Inflammatory macrophage treated with lipopolysaccharide for 4 hours (primary cell): ENCODE data around the gene ATP23.

ENCODE experiments used
- DNase-seq: peaks from one replicate; pipeline ENCODE4 v3.0.0-alpha.2; 2020

Gene ATP23, protein sequence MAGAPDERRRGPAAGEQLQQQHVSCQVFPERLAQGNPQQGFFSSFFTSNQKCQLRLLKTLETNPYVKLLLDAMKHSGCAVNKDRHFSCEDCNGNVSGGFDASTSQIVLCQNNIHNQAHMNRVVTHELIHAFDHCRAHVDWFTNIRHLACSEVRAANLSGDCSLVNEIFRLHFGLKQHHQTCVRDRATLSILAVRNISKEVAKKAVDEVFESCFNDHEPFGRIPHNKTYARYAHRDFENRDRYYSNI

DNA sequence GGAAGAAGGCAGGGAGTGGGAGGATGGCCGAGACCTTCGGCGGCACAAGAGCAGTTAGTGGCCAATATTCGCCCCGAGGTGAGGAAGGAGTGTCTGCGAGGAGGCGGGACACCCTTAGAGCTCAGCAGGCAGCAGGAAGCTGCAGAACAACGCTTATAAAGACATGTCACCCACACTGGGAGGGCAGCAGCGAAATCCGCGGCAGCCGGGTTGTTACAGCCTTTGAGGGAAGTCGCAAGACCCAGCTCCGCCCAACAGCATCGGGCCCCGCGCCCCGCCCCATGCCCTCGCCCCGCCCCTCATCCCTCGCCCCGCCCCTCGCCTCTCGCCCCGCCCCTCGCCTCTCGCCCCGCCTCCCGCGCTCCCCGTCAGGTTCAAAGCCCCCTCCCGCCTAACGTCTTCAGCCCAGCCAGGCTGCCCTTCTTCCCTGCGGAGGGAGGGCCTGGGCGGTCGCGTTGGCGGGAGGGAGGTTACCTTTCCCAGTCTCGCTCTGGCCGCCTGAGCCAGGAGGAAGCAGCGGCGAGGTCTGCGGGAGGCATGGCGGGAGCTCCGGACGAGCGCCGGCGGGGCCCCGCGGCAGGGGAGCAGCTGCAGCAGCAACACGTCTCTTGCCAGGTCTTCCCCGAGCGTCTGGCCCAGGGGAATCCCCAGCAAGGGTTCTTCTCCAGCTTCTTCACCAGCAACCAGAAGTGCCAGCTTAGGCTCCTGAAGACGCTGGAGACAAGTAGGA is at the start of gene ATP23:
Gene ATP23, plus strand, starts transcription at position 403 of the 730 bp plus-strand sequence. Its CDS starts 135 bp downstream, at position 538.
- peak; percentile 88 for DNase-seq

DNA sequence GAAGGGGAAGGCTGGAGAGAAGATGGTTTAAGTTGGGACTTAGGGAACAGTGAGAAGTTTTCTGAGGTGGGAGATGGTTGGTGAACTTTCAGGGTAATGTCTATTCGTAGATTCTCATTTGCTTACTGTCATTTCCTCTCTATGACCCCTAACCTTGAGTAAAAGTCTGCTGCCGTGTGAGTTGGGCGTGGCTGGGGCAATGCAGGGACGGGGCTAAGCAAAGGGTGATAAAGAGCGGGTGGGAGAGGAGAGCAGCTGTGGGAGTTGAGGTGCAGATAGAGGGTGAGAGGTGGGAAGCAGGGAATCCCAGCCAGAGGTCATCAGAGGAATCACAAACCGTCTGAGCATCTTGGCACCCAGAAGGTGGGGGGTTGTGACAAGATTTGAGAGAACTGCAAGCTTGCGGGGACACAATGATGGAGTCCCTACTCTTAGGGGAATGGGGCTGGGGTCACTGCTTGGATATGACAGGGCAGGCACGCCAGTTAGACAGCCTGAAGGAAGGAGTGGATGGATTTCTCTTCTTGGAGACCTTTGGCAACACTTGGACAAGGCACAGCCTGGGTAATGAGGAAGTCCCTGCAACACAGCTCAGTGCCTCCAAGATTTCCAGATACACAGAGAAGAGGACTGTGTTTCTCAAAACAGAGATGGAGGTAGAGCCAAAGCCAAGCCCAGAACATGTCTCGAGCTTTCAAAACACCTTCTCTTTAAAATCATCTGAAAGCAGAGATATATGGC is 49.0 kb upstream of the ATP23 start:
- peak; percentile 23 for DNase-seq

DNA sequence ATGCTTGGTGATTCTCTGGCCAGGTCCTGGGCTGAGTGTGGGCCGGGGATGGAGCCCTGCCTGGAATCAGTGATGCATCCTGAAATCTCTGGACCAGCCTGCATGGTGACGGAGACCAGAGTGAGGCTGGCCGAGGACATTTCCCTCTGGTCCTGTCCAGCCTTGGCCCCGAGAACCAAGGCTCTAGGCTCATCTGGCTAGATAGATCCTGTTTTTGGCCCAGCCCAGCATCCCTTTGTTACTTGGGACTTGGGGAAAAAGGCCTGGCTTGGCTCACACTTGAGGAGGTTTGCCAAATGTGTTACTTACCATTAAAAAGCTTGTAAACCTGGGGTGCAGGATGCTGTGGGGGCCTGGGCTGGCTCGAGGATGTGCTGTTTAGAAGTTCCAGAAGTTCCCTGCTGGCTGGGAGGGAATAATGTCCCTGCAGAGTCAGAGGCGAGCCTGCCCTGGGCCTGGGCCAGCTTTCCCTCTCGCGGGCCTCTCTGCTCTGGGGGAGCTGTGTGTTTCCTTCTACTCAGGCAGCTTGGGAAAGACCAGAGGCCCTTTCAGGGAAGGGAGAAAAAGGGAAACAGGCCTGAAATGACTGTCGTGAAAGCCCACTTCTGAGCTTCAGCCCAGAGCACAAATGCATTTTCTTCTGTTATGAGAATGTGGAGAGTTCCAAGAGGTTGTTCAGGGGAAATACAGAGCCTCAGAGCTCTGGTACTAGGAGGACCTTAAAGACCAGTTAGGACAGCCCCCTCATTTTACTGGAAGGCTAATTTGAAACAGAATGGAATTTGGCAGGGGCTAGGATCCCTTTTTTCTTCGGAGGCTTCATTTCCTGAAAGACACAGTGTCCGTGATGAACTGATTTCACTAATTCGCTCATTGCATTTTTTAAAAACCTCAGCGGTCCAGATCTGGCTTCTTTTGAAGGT is 47.7 kb upstream of the ATP23 start:
- peak; percentile 78 for DNase-seq

DNA sequence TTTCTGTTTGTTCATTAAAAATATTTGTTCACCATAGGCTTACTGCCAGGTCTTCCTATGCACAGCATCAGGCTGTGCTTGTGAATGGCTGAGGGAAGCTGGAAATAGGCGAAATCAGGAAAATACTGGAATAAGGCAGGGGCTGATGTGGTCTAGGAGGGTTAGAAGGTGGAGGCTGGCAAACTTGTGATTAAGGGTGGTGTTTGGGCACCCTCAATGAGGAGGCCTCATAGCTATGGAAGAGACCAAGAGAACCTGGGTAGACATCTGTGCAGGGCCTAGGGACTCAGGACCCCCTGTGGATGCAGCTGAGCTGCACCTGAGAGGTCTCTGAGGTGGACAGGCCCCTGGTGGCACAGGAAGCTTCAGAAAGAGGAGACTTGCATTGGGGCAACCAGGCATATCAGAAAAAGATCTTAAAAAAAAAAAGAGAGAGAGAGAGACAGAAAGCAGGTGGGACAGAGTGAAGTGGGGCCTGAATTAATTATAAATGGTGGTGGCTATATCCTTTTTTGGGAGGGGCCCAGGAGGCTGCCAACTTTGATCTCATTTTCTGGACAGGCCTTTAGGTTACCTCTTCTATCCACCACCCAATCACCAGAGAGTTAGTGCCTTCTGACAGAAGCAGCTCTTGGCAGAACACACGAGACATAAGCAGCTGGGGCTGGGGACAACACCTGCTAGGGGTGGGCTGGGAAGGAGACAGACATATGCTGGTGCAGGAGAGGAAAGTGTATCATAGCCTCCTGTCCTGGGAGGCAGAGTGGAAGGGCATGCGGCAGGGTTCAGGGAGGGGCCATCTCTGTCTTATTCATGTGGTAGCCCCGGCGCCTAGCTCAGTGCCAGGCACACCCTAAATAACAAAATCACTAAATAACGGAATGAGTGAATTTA is 46.7 kb upstream of the ATP23 start:
- DNase-seq: no peak

DNA sequence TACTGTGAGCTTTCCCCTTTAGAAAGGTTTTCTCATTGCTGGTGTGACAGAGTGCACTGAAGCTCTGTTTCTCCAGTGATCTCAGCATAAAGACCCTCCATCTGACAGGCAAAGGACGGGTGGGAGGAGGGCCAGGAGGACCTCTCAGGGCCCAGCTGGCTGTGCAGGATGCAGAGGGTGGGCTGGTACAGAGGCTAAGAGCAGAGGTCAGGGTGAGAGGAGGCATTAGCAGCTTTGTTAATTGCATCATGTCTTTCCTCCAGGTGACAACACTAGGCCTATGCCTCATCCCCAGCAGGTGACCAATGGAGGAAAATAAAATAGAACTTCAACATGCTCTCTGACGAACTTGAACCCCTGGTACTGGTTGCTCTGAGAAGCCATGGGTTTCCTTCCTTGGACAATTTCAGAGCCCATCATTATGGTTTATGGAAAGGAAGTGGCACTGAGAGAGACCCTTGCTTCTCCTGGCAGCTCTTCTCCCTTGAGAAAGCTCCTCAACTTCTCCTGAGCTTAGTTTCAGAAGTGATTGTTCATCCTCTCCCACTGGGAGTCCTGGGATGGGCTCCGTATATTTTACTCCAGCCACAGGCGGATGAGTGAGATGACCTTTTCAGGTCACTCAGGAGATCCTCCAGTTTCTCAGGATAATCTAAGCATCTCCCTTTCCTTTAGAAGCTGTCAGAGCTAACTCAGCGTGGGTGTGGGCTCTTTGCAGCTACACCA is 45.8 kb upstream of the ATP23 start:
- no peak for DNase-seq

DNA sequence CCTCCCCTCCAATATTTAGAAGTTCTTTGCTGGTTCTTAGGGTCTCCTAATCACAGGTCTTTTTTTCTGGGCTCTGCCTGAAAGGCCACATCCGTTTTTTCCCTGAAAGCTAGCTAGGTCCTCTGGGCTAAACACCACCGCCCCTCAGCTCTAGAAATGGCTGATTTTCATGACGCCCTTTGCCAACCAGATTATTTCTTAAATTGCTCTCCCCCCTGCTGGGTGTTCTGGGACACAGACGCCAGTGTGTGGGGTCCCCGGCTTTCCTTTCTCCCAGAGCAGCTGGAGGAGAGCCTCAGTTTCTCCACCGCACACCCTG is 45.3 kb upstream of the ATP23 start:
- DNase-seq: no peak

DNA sequence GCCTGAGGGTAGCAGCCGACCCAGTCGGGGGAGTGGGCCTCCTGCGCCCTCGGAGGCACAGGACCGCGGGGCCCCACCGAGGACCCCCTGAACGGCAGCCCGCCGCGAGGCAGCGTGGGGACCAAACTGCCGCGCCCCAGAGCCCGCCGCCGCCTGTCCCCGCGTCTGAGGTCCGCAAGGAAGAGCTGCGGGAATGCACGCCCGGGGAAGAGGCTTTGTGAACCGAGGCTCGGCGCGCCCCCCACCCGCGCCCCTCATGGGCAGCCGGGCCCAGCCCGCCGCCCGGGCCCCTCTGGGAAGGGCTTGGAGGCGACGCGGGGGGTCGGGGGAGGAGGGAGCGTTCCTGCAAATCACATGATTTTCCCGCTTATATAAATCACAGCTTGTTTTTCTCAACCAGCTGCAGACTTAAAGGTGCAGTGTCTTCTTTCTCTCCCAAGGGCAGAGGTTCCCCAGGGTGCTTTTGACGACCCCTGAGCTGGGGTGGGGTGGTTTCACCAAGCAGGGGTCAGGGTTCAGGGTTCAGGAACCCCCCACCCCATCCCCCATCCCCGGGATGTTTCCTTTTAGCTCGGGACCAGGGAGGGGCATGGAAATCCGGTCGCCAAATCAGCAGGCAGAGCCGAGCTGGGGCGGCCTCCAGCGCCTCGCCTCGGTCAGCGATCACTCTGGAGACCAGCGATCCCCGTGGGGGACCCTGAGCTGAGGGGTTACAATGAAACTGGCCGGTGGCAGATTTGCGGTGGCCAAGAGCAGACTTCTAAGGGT is 44.7 kb upstream of the ATP23 start:
- DNase-seq: peak; percentile 19

DNA sequence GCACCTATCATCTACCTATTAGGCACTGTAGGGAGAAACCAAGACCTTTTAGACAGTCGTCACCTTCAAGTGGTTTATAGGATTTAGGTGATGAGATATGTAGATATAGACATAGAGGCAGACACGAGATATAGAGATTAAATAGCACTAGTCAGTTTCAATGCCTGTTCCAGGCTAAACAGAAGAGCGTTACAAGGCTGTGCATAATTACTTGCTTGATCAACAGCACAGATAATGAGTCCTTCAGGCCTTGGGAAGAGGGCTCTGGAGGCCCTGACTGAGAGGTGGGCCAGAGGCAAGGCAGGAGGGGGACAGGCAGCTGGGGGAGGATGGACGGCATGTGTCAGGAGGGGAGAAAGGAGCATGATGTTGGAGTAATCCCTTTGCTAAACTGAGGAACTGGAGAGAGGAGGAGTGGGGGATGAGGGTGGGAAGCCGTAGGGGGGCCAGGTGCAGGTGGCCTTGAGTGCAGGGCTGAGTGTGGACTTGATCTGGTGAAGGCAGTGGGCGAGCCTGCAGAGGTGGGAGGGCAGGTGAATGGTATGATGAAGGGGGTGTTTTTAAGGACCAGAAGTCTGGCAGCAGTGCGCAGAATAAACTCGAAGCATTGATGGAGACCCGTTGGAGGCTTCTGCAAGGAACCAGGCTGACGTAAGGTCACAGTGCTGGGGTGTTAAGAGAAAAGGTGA is 43.9 kb upstream of the ATP23 start:
- DNase-seq: no peak

DNA sequence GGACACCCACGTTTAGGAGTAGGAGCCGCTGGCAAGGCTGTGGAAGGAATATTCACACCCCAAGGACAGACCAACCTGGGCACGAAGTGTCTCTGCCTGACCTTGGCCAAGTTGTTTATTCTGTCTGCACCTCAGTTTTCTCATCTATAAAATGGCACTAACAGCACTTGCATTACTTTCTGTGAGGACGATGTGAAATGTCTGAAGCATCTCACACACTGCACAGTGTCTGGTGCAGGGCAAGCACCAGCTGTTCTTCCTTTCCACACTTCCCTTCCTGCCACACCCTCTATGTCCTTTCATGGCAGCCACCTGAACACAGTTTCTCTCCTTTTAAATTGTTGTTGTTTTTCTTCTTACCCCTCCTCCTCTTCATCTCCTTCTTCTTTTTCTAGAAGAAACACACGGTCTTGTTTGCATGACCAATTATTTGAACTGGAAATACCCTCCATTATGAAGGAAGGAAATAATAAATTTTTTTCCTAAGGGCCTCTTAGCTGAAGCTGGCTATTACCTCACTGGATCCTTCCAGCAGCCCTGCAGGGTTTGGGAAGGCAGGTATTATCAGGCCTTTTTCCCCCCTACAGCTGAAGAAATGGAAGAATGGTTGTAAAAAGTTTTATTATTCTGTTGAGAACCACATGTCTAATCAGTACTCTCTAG is 42.9 kb upstream of the ATP23 start:
- no peak for DNase-seq

DNA sequence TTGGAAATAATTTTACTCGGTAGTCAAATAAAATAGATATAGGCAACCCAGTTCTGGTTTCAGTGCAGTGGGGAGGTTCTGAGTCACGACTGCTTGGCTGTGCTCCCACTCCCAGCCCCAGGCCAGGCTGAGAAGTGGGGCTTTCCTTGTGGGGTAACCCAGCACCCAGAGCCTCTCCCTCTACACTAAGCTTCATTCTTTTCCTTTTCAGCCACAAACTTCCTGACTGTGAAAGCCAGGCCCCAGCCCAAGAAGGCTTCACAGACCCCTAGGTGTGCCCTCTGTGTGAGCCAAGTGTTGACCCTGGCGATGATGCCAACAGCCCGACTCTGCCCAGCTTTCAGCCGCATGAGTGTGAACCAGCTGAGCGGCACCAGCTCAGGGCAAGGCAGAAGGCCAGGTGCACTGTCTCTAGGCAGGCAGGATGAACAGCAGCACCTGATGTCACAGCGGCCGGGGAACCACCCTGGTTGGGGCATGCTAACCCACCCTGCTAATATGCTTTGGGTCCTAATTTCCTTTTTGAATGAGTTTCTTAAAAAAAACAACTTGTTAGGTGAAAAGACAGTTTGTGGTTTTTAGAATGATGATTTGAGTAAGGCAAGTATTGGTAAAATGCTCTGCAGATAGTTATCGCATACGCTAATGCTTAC is 42.2 kb upstream of the ATP23 start:
- DNase-seq: peak; percentile 35

DNA sequence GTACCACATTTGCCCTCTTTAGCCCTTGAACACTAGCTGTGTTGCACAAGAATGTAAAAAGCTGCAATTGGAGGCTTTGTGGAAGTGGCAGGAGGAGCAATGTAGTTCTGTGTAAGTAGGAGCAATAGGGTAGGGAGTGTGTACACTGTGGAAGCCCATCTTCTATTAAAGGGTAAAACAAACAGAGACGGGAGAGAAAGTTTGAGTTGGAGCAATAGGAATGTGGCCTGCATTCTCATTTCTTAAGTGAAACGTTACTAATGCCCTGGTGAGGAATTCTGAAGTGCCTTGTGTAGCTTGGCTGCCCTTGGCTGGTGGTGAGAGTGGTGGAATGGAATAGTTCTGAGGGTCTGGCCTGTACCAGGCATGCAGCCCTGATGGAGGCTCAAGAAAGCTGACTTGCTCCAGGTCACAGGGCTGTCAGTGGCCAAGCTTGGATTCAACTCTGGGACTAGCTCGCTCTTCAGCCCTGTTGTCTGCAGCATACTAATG is 38.8 kb upstream of the ATP23 start:
- DNase-seq: peak; percentile 11

DNA sequence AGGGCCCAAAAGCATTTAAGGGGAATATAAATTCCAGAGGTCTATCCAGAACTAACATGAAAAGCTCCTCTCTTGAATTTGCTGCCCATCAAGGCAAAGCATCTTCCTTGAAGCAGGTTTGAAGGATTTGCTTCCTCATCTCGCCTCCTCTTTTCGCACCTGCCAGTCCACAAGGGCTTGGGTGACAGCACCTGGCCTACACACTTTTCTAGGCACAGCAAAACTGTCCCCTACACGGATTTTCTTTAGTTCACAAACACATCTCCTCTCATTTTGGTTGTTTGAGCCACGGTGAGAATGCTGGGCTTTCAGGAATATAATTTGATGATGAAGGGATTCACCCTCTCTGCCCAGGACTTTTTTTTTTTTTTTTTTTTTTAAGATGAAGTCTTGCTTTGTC is 36.9 kb upstream of the ATP23 start:
- DNase-seq: no peak

DNA sequence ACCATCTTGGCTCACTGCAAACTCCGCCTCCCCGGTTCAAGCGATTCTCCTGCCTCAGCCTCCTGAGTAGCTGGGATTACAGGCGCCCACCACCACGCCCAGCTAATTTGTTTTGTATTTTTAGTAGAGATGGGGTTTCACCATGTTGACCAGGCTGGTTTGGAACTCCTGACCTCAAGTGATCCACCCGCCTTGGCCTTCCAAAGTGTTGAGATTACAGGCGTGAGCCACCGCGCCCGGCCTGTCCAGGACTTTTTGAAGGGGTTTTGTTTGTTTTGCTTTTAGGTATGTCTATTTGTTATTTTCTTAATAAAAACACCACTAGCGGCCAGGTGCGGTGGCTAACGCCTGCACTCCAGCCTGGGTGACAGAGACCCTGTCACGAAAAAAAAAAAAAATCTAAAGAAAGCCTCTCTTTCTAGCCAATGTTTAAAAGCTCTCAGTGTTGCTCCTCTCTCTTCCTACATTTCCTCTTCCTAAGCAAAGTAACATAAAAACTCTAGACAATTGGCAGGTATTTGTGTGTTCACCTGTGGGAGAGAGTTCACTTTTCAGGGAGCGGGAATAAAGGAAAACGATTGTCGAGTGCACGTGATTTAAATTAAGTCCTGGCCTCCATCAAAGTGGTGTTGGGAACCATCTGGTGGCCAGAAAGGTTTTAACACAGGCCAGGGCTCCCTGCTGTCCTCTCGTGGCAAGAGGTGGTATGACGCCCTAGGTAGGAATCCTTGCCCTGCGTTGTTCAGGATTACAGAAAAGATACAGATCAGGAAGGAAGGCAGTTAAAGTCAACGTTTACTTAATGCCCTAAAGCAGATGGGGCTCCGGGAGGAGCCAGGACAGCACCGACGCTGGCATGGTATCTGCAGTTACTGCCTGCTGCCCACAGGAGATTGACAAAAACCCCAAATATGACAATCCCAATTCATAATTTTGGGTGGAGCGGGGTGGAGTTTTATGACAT is 36.2 kb upstream of the ATP23 start:
- DNase-seq: peak; percentile 81

DNA sequence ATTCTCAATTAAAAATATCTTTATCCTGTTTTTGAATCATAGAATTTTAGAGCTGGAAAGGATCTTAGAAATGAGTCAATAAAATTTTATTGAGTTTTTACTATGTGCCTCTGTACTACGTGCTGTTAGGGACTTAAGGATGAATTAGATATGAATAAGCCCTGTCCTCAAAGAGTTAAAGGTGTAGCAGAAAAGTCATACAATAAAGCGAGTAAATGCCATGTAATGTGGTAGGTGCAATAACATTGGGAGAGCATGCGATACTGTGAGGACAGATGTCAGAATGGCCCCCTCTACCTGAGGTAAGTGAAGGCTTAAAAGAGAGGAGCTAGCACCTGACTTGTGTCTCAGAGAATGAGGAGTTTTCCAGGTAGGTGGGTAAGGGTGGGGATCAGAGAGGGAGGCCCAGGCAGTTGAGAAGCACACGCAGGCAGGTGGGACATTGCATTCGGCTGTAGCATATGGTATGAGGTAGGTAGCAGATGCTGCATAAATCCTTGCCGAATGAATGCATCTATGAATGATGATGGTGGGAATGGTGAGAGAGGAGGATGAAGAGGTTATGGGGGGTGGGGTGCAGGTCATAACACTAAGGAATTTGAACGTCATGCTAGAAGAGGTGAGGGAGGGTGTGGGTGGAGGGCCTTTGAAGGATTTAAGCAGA is 35.4 kb upstream of the ATP23 start:
- no peak for DNase-seq

DNA sequence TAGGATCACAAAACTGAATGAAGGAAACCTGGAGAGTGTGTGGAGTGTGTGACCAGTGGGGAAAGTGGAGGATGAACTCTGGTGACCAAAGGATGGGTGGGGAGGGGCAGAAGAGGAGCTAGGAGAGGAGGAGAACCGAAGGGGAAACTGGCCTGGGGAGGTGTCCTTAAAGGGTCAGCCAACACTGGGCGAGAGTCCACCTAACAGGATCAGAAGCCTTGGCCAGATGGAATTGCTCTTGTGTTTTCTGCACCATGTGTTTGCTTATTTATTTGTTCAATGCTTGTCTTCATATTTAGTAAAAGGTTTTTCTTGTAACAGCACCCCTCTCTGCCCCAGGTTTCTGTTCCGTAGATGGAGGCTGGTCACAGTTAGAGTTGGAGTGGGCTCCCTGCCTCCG is 34.5 kb upstream of the ATP23 start:
- DNase-seq: no peak

DNA sequence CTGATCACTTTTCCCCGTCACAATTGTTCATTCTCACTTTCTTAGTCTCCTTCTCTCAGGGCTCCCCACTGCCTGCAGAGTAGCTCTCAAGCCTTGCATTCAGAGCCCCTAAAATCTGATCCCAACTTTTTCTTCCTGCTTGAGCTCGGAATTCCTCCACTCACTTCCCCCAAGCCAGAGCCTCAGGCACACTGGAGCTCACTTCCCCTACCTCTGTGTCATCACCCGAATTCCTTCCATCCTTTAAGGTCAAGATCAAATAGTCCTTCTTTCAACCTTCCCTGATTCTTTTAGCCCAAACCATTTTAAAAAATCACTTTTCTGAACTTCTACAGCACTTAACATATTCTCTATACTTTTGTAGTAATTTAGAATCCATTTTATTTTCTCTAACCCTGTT is 34.1 kb upstream of the ATP23 start:
- DNase-seq: no peak

DNA sequence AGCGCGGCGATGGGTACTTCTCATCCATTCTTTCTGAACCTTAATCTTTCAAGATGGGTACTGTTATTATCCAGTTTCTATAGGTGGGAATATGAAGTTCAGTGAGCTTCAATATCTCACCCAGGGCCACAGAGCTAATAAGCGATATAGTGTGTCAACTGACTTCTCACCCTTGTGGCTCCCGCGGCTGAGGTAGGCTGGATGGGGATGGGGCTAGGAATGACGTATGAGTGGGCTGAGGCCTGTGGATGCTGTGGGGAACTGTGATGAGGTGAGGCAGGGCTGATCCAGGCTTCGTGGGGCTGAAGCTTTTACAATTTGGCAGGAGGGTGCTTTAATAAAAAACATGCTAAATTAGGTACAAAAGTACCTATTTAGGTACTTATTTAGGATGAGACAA is 32.9 kb upstream of the ATP23 start:
- DNase-seq: no peak
